Neural crest cell (in vitro differentiated cells): ENCODE results near the gene MICAL3. TPM values are rescaled to one million over a fixed set of nuclear protein-coding genes. Genes with fewer than 3 reads are reported as not detected.

Experiments
- DNase-seq: peaks from one replicate; pipeline ENCODE4 v3.0.0; 2021; ENCODE audit warnings: low read depth, mixed read lengths, low spot score
- H3K27ac Mint-ChIP-seq: one replicate; pipeline ENCODE4 v1.8.0; 2021; ENCODE audit warnings: mild to moderate bottlenecking, mixed read lengths; ENCODE audit not compliant: unreplicated experiment
- H3K27me3 Mint-ChIP-seq: 2 replicates; pipeline ENCODE4 v1.8.0; 2021; ENCODE audit warnings: low read depth, mild to moderate bottlenecking, mixed read lengths
- H3K36me3 Mint-ChIP-seq: 2 replicates; pipeline ENCODE4 v1.8.0; 2021; ENCODE audit warnings: low read depth, mild to moderate bottlenecking, mixed read lengths
- H3K4me1 Mint-ChIP-seq: 2 replicates; pipeline ENCODE4 v1.8.0; 2021; ENCODE audit warnings: mixed read lengths
- H3K4me3 Mint-ChIP-seq: one replicate; pipeline ENCODE4 v1.8.0; 2021; ENCODE audit warnings: mild to moderate bottlenecking, mixed read lengths
- H3K9me3 Mint-ChIP-seq: 2 replicates; pipeline ENCODE4 v1.8.0; 2021; ENCODE audit warnings: mixed read lengths
- total RNA-seq: library from RNA; stranded (reverse); gene quantifications from 2 replicates; pipeline ENCODE4 v1.2.1, GENCODE V29; 2021
- TF ChIP-seq, protein P1 (sequence below): fragments of 200-600 bp; sonication (generic); conservative IDR thresholded peaks from 2 replicates; pipeline ENCODE4 v1.5.0; 2021; ENCODE audit warnings: antibody characterized with exemption, mild to moderate bottlenecking

The MICAL3 gene
- total RNA-seq, 1 donor from 2014 or later = 84.5 TPM

DNA sequence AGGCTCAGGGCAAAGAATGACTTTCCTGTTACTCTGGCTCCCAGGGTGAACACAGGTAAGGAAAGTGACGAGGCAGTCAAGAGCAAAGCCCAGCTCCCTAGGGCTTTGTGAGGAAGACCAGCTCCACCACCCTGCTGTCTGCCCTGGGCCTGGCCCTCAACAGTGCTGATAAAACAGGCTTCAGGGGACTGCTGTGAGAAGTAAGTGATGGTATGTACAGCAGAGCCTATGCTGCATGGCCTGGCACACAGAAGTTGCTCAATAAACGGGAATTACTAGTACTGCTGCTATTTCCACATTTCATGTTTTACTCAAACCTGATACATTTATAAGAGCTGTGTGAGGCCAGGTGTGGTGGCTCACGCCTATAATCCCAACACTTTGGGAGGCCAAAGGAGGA, 50.3 kb downstream of the MICAL3 start:
- H3K27me3 Mint-ChIP-seq = no peaks in the 10 kb centered on the region
- peaks cover 2% of the 10 kb centered on the region for H3K9me3 Mint-ChIP-seq
- H3K36me3 Mint-ChIP-seq = no peaks in the 10 kb centered on the region
- no peak overlapping the region for H3K4me3 Mint-ChIP-seq
- H3K4me1 Mint-ChIP-seq = peaks cover 23% of the 10 kb centered on the region
- DNase-seq = no peak
- H3K27ac Mint-ChIP-seq = peak overlapping the region; percentile 81
- TF ChIP-seq, protein P1, sequence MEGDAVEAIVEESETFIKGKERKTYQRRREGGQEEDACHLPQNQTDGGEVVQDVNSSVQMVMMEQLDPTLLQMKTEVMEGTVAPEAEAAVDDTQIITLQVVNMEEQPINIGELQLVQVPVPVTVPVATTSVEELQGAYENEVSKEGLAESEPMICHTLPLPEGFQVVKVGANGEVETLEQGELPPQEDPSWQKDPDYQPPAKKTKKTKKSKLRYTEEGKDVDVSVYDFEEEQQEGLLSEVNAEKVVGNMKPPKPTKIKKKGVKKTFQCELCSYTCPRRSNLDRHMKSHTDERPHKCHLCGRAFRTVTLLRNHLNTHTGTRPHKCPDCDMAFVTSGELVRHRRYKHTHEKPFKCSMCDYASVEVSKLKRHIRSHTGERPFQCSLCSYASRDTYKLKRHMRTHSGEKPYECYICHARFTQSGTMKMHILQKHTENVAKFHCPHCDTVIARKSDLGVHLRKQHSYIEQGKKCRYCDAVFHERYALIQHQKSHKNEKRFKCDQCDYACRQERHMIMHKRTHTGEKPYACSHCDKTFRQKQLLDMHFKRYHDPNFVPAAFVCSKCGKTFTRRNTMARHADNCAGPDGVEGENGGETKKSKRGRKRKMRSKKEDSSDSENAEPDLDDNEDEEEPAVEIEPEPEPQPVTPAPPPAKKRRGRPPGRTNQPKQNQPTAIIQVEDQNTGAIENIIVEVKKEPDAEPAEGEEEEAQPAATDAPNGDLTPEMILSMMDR = no peak

DNA sequence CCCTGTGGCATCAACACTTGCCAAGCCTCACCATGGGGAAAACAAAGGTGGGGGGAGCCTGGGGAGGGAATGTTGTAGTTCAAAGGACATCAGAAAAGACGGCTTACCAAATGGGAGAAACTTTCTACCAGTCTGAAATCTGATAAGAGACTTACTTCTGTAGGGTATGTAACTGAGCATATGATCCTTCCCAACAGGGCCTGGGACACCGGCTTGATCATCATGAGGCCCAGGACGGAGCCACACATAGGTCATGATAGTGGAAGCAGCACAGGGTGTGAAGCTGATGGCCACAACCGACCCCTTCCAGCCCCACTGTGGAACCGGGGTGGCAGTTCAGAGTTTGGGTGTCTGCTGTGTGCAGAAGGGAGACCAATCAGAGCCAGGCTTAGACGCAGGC, 51.1 kb downstream of the MICAL3 start:
- DNase-seq = no peak
- TF ChIP-seq, protein P1 = no peak
- Mint-ChIP-seq H3K9me3 (peaks cover 2% of the 10 kb centered on the region), H3K27me3 (no peaks in the 10 kb centered on the region), H3K27ac (peak overlapping the region; percentile 67), H3K4me1 (peaks cover 23% of the 10 kb centered on the region), H3K36me3 (no peaks in the 10 kb centered on the region), H3K4me3 (no peak overlapping the region)

DNA sequence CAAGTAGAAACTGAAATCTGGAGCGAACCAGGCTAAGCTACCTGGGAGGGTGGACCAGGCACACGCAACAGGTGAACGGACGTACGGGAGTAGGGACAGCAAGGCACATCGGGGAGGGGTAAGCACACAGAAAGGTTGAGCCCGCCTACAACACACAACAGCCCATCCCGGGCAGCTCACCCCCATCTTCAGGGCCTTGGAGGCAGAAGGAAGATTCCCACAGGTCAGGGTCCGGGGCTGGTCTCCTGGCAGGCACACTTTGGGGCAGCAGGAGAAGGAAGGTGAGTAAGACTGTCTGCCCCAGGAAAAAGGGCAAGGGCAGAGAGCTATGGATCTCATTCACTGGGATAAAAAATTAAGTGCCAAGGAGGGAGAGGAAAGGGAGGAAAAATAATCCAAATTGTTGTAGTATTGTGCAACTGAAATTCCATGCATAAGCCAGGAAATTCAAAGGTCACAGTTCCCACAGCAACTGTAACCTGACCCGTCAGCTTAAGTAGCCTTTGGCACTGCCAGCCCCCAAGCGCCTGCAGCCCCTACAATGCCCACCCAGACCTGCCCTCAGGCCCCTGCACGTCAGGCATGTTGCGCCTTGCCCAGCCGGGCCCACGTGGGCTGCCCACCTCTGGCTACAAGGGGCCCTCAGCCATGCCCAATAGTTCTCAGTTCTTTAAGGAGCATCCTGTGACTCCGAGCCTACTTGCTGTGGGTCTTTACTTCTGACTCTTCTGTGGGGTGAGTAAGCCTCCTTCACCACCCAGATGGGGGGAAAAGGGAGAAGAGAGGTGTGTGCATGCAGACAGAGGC, 51.8 kb downstream of the MICAL3 start:
- Mint-ChIP-seq H3K36me3 (peaks cover 2% of the 10 kb centered on the region), H3K4me1 (peaks cover 23% of the 10 kb centered on the region), H3K27ac (peak overlapping the region; percentile 67), H3K9me3 (no peaks in the 10 kb centered on the region), H3K4me3 (no peak overlapping the region), H3K27me3 (no peaks in the 10 kb centered on the region)
- TF ChIP-seq, protein P1 = no peak
- DNase-seq = no peak

DNA sequence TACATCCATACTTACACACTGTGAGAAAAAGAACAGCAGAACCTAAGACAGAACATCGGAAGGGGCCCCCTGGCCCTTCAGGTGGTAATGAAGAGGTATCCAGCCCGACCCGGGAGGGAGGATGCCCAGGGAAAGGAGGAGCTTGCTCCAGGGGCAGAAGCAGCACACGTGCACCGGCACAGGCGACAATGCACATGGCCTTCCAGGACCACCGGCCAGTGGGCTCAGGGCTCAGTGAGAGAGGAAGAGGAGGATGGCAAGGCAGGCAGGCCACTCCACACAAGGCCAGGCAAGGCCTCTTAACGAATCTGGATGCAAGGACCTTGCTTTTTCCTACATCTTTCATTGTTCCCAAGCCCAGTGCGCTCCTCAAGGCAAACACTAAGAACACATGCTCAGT, 52.6 kb downstream of the MICAL3 start:
- H3K36me3 Mint-ChIP-seq = peaks cover 2% of the 10 kb centered on the region
- TF ChIP-seq, protein P1 = no peak
- H3K9me3 Mint-ChIP-seq = no peaks in the 10 kb centered on the region
- no peak overlapping the region for H3K27ac Mint-ChIP-seq
- peaks cover 30% of the 10 kb centered on the region for H3K4me1 Mint-ChIP-seq
- H3K4me3 Mint-ChIP-seq = no peak overlapping the region
- H3K27me3 Mint-ChIP-seq = no peaks in the 10 kb centered on the region
- no peak for DNase-seq

DNA sequence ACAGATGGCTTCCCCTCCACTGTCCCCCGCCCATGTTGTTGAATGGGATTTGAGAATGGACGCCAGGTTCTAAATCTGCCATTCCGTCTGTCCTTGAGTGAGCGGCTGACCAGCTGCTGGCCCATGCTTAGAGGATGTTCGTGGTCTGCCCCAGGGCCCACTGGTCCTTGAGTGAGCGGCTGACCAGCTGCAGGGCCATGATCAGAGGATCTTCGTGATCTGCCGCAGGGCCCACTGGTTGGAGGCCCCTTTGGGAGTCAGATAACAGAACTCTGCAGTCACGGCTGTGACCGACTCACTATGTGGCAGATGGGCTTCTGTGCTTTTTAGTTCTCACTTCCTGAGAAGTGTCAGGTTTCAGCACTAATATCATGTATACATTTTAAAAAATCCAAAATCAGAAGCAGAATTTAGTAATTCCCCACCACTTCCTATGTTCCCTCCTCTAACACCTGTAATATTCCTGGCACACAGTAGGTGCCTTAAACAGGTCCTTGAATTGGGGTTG, 54.1 kb downstream of the MICAL3 start:
- Mint-ChIP-seq H3K27me3 (no peaks in the 10 kb centered on the region), H3K27ac (no peak overlapping the region), H3K9me3 (no peaks in the 10 kb centered on the region), H3K36me3 (peaks cover 2% of the 10 kb centered on the region), H3K4me1 (peaks cover 44% of the 10 kb centered on the region), H3K4me3 (no peak overlapping the region)
- TF ChIP-seq, protein P1 = no peak
- DNase-seq = no peak
